Astrocyte (in vitro differentiated cells and primary cell): ENCODE data around the gene JMJD6. TPM values are rescaled to one million over a fixed set of nuclear protein-coding genes. Genes with fewer than 3 reads are reported as not detected.

Experiments
- DNase-seq: peaks from one replicate; pipeline ENCODE4 v3.0.0-alpha.2; 2010; ENCODE audit warnings: low read depth
- FAIRE-seq: peaks from 2 replicates; lab custom pipeline; 2011; peaks lifted over from hg19 to GRCh38; lab: Jason Lieb, UNC
- H2AFZ ChIP-seq: 2 replicates; pipeline ENCODE4 v1.6.0; 2012; ENCODE audit warnings: low read depth, low read length, inconsistent platforms
- H3K27ac ChIP-seq: 2 replicates; pipeline ENCODE4 v1.5.1; 2011; ENCODE audit warnings: low read depth, low read length, inconsistent platforms
- H3K27me3 ChIP-seq: 2 replicates; pipeline ENCODE4 v1.6.0; 2011; ENCODE audit warnings: low read length, inconsistent platforms; ENCODE audit not compliant: insufficient read depth
- H3K36me3 ChIP-seq: 2 replicates; pipeline ENCODE4 v1.5.1; 2011; ENCODE audit warnings: low read length, inconsistent platforms; ENCODE audit not compliant: insufficient read depth
- H3K4me1 ChIP-seq: 2 replicates; pipeline ENCODE4 v1.5.1; 2011; ENCODE audit warnings: low read length, inconsistent platforms; ENCODE audit not compliant: insufficient read depth
- H3K4me2 ChIP-seq: 2 replicates; pipeline ENCODE4 v1.6.0; 2012; ENCODE audit warnings: low read length, inconsistent platforms
- H3K4me3 ChIP-seq: 2 replicates; pipeline ENCODE4 v1.5.1; 2011; ENCODE audit warnings: low read depth, mild to moderate bottlenecking, low read length, inconsistent platforms; ENCODE audit not compliant: insufficient read depth
- H3K79me2 ChIP-seq: 2 replicates; pipeline ENCODE4 v1.6.0; 2012; ENCODE audit warnings: mild to moderate bottlenecking, low read length, inconsistent platforms; ENCODE audit not compliant: insufficient read depth
- H3K9ac ChIP-seq: 2 replicates; pipeline ENCODE4 v1.6.0; 2012; ENCODE audit warnings: mild to moderate bottlenecking, low read length, inconsistent platforms
- H3K9me3 ChIP-seq: 2 replicates; pipeline ENCODE4 v1.5.1; 2012; ENCODE audit warnings: low read depth, mild to moderate bottlenecking, low read length, inconsistent platforms; ENCODE audit not compliant: insufficient read depth
- H4K20me1 ChIP-seq: 2 replicates; pipeline ENCODE4 v1.6.0; 2012; ENCODE audit warnings: low read length, inconsistent platforms; ENCODE audit not compliant: insufficient read depth
- H3K27ac Mint-ChIP-seq: one replicate; pipeline ENCODE4 v1.8.0; 2021; ENCODE audit warnings: mild to moderate bottlenecking, mixed read lengths; ENCODE audit not compliant: unreplicated experiment
- H3K27me3 Mint-ChIP-seq: one replicate; pipeline ENCODE4 v1.8.0; 2021; ENCODE audit warnings: low read depth, mixed read lengths; ENCODE audit not compliant: unreplicated experiment
- H3K36me3 Mint-ChIP-seq: one replicate; pipeline ENCODE4 v1.8.0; 2021; ENCODE audit warnings: low read depth, mixed read lengths; ENCODE audit not compliant: unreplicated experiment
- H3K4me1 Mint-ChIP-seq: one replicate; pipeline ENCODE4 v1.8.0; 2021; ENCODE audit warnings: low read depth, mixed read lengths; ENCODE audit not compliant: unreplicated experiment
- H3K4me3 Mint-ChIP-seq: one replicate; pipeline ENCODE4 v1.8.0; 2021; ENCODE audit warnings: mild to moderate bottlenecking, moderate library complexity, mixed read lengths; ENCODE audit not compliant: unreplicated experiment
- H3K9me3 Mint-ChIP-seq: one replicate; pipeline ENCODE4 v1.8.0; 2021; ENCODE audit warnings: mild to moderate bottlenecking, mixed read lengths; ENCODE audit not compliant: unreplicated experiment
- CTCF ChIP-seq: IDR thresholded peaks from 2 replicates; pipeline ENCODE4 v1.5.1; 2011; ENCODE audit warnings: low read depth, mild to moderate bottlenecking, inconsistent platforms, low read length, moderate library complexity; ENCODE audit not compliant: insufficient read depth
- EZH2 ChIP-seq: IDR thresholded peaks from 2 replicates; pipeline ENCODE4 v1.6.1; 2012; ENCODE audit warnings: mild to moderate bottlenecking, low read length, inconsistent platforms; ENCODE audit not compliant: insufficient read depth
- total RNA-seq: library from RNA; stranded (reverse); gene quantifications from 2 replicates; pipeline ENCODE4 v1.2.1, GENCODE V29; 2021

Gene JMJD6
- total RNA-seq, 1 donor from 2014 or later: 45.5 TPM

DNA sequence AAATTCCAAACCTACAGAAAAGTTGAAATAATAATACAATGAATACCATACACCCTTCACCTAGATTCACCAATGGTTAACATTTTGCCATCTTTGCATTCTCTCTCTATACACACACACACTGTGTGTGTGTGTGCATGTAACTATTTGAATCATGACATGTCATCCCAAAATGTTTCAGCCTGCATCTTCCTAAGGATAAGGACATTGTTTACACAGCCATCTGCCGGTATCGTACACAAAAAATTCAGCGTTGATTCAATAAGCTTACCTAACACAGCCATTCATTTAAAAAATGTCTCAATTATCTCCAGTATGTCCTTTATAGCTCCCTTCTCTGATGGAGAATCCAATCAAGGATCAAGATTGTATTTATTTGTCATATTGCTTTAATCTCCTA is 19.6 kb downstream of the JMJD6 start:
- no peaks in the 10 kb centered on the region for H3K9me3 Mint-ChIP-seq
- Histone ChIP-seq H3K27me3 (no peaks in the 10 kb centered on the region), H3K36me3 (no peaks in the 10 kb centered on the region), H3K9ac (no peak overlapping the region), H3K4me1 (peaks cover 26% of the 10 kb centered on the region), H4K20me1 (peaks cover 72% of the 10 kb centered on the region), H3K9me3 (no peaks in the 10 kb centered on the region), H3K4me2 (no peak overlapping the region), H2AFZ (no peak overlapping the region), H3K4me3 (no peak overlapping the region), H3K79me2 (peaks cover 91% of the 10 kb centered on the region), H3K27ac (no peak overlapping the region)
- H3K4me1 Mint-ChIP-seq: peaks cover 38% of the 10 kb centered on the region
- H3K36me3 Mint-ChIP-seq: peaks cover 7% of the 10 kb centered on the region
- DNase-seq: no peak
- H3K4me3 Mint-ChIP-seq: peak overlapping the region; percentile 7
- FAIRE-seq: peak; percentile 32
- H3K27ac Mint-ChIP-seq: no peak overlapping the region
- no peaks in the 10 kb centered on the region for H3K27me3 Mint-ChIP-seq
- TF ChIP-seq CTCF: no peak

- H2AFZ ChIP-seq: no peak overlapping the region
- H3K27me3 Mint-ChIP-seq: no peaks in the 10 kb centered on the region
- H3K27me3 ChIP-seq: no peaks in the 10 kb centered on the region
- no peaks in the 10 kb centered on the region for H3K9me3 Mint-ChIP-seq
- H3K4me2 ChIP-seq: no peak overlapping the region
- H3K4me1 ChIP-seq: peaks cover 35% of the 10 kb centered on the region
- peak overlapping the region; percentile 50 for H3K4me3 Mint-ChIP-seq
- FAIRE-seq: no peak
- TF ChIP-seq CTCF: no peak
- TF ChIP-seq EZH2: no peak
- H3K79me2 ChIP-seq: peaks cover 96% of the 10 kb centered on the region
- no peaks in the 10 kb centered on the region for H3K36me3 ChIP-seq
- H3K27ac ChIP-seq: no peak overlapping the region
- no peak overlapping the region for H3K4me3 ChIP-seq
- H3K9me3 ChIP-seq: no peaks in the 10 kb centered on the region
- H3K9ac ChIP-seq: no peak overlapping the region
- H4K20me1 ChIP-seq: peaks cover 75% of the 10 kb centered on the region
- peaks cover 7% of the 10 kb centered on the region for H3K36me3 Mint-ChIP-seq
- peaks cover 54% of the 10 kb centered on the region for H3K4me1 Mint-ChIP-seq
- no peak for DNase-seq
- H3K27ac Mint-ChIP-seq: peak overlapping the region; percentile 34
Measured at GRCh38 chr17:76704805-76705204, 21.6 kb downstream of the JMJD6 start.

DNA sequence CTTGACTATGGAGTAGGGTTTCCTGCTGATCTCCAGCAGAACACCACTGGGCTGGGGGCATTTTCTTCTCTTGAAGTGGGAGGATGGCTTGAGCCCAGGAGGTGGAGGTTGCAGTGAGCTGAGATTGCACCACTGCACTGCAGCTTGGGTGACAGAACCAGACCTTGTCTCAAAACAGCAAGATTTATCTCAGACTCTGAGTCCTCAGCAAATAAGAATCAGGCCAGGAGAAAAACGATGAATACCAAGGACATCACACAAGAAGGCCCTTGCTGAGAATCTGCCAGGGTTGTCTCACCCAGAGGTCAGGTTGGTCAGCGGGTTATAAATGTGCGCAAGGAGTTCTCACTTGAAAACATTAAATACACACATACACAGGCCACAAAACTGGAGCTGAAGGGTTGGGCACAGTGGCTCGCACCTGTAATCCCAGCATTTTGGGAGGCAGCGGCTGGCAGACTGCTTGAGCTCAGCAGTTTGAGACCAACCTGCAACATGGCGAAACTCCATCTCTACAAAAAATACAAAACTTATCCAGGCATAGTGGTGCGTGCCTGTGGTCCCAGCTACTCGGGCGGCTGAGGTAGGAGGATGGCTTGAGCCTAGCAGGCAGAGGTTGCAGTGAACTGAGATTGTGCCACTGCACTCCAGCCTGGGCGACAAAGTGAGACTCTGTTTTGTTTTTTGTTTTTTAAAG is 23.3 kb downstream of the JMJD6 start:
- H2AFZ ChIP-seq: no peak overlapping the region
- no peak overlapping the region for H3K27ac ChIP-seq
- H3K36me3 Mint-ChIP-seq: peaks cover 7% of the 10 kb centered on the region
- H3K36me3 ChIP-seq: no peaks in the 10 kb centered on the region
- DNase-seq: no peak
- H3K4me3 Mint-ChIP-seq: no peak overlapping the region
- no peak overlapping the region for H3K9ac ChIP-seq
- no peaks in the 10 kb centered on the region for H3K27me3 ChIP-seq
- peaks cover 49% of the 10 kb centered on the region for H3K4me1 Mint-ChIP-seq
- peaks cover 98% of the 10 kb centered on the region for H3K79me2 ChIP-seq
- no peaks in the 10 kb centered on the region for H3K27me3 Mint-ChIP-seq
- FAIRE-seq: no peak
- no peaks in the 10 kb centered on the region for H3K9me3 Mint-ChIP-seq
- H4K20me1 ChIP-seq: peaks cover 82% of the 10 kb centered on the region
- no peak overlapping the region for H3K27ac Mint-ChIP-seq
- H3K4me2 ChIP-seq: no peak overlapping the region
- peaks cover 29% of the 10 kb centered on the region for H3K4me1 ChIP-seq
- no peak overlapping the region for H3K4me3 ChIP-seq
- H3K9me3 ChIP-seq: no peaks in the 10 kb centered on the region
- no peak for TF ChIP-seq CTCF
- no peak for TF ChIP-seq EZH2
